Measurements from ENCODE around the gene ANKRD33B.

Gene ANKRD33B

GRCh38 chr5:10551782-10552138 lies 12.1 kb upstream of the ANKRD33B start:
- Histone ChIP-seq H3K27ac (peak overlapping the region in 1 of 2 donors; percentile 41), H3K4me3 (peak overlapping the region; percentile 8)
- no peak for TF ChIP-seq CTCF (IDR thresholded peaks at IDR 0.05)
- no peak for DNase-seq (ENCODE audit: low spot score)

DNA sequence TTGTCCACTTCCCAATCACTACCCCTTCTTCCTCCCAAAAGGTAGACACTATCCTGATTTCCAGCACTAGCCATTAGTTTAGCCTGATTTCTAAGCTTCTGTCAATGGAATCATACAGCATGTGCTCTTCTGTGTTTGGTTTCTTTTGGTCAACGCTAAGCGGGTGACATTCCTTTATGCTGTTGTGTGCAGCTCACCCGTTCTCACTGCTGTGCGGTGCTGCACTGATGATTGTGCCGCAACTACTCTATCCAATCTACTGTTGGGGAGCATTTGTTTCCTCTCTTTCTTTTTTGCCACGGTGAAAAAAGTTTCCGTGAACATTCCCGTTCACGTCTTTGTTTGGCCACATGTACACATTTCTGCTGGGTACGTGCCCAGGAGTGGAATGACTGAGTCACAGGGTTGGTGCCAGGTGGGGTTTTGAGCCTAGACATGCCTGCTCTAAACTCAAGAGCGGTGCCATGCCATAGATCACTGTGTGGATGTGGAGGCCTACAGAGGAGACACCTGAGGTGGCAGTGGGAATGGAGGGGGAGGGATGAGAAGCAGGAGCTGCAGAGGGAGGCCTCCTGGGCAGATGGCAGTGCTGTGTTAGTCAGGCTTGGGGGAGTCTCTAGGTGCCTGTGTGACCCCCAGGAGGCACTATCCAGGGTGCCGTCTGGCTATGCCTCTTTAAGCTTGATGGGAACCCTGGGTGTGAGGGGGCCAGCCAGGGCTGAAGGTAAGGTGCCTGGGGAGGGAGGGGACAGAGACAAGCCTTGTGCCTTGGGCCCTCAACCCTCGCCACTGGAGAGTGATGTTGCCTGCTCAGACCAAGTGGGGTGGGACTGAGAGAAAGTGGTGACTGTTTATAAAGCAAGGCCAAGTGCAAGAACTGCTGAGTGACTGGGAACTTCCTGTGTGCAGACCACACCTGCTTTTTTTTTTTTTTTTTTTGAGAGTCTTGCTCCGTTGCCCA lies 11.4 kb upstream of the ANKRD33B start:
- H3K4me3 ChIP-seq, result no peak overlapping the region
- TF ChIP-seq CTCF (IDR thresholded peaks at IDR 0.05), result no peak

GRCh38 chr5:10553476-10553875 lies 10.4 kb upstream of the ANKRD33B start:
- DNase-seq (ENCODE audit: low spot score), result no peak
- no peak for TF ChIP-seq CTCF (IDR thresholded peaks at IDR 0.05)
- Histone ChIP-seq H3K4me3 (no peak overlapping the region), H3K27ac (no peak overlapping the region)

More for the DNA sequence above, 11.4 kb upstream of the ANKRD33B start:
- H3K27ac ChIP-seq, result peak overlapping the region in 1 of 2 donors; percentile 3
- no peak for DNase-seq (ENCODE audit: low spot score)

GRCh38 chr5:10555277-10555684 lies 8.6 kb upstream of the ANKRD33B start:
- no peak for DNase-seq (ENCODE audit: low spot score)
- Histone ChIP-seq H3K4me3 (no peak overlapping the region), H3K27ac (no peak overlapping the region)
- no peak for TF ChIP-seq CTCF (IDR thresholded peaks at IDR 0.05)

DNA sequence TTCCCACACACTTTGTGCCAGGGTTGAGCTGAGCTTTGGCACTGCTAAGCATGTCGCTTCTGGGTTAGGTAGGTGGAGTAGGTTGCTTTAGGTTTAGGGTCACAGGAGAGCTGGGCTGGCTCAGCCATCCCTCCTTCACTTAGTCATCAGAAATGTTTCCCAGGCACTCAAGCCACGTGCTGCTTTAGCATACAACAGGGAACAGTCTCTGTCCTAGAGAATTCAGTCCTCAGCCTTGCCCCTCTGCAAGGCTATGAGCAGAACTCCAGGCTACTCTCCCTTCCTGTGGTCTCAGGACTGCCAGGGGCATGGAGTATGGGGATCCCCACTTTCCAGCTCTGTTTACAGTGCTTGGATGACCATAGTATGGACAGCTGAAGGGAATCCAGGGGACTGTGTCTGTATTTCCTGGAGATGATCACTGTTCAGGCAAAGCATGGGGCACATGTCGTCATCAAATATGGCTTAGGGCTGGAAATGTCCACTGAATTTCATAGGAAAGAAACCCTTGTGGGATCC lies 7.5 kb upstream of the ANKRD33B start:
- H3K27ac ChIP-seq, result no peak overlapping the region
- DNase-seq (ENCODE audit: low spot score), result no peak
- TF ChIP-seq CTCF (IDR thresholded peaks at IDR 0.05), result no peak
- H3K4me3 ChIP-seq, result no peak overlapping the region

DNA sequence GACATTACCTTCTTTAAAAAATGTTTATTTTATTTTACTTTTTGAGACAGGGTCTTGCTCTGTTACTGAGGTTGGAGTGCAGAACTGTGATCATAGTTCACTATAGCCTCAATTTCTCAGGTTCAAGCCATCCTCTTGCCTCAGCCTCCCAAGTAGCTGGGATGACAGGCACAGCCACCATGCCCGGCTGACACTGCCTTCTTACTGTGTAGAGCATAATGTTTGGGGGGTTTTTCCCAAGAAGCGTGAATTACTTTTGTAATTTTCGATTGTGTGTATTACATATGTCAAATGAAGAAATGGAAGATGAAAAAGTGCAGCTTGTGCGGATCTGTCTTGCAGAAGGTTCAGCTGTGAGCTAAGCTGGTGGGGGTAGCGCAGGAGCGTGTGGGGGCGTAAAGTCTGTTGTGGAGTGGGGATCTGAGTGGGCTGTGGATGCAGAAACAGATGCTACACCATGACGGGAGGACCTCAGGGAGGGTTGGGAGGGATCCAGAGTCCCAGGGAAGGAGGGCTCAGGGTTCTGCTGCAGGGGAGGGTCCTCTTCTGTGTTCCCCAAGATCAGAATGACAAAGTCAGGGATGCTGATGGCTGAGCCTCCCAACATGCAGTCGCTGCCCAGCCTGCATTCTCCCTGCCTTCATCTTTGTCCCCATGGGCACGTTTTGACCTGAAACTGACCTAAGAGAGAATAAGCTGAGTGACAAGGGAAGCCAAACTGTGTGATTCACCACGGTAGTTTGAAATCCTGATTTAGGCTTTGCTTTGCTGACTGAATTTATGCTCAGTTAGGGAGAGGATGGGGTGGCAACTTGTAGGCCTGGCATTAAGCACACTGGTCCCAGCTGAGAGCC lies 6.8 kb upstream of the ANKRD33B start:
- DNase-seq (ENCODE audit: low spot score), result no peak
- H3K4me3 ChIP-seq, result no peak overlapping the region
- H3K27ac ChIP-seq, result no peak overlapping the region
- TF ChIP-seq CTCF (IDR thresholded peaks at IDR 0.05), result no peak

Data from coronary artery (tissue), 2 donors.